NCI-H2227 (cell line): ENCODE measurements around the gene MEGF11.

Source experiments
- DNase-seq: peaks from one replicate; lab custom pipeline; 2025; ENCODE audit not compliant: unreplicated experiment; lab: John Stamatoyannopoulos, UW

The MEGF11 gene

DNA sequence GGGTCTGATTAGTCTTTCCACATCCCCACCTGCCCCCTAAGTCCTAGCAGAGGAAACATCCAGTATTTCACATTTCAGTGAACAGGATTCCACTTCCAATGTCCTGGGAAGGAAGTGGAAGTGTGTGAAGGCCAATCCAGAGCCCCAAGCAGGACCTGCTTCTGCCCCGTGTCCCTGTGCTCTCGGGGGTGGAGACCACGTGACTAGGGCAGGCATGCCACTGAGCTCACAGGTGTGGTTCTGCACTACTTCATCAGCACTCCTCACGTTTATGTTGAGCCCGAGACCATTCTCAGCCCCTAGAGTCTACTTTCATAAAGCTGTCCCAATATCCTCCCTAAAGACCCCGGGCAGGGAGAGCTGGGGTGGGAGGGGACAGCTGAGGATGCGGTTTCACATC, 299.9 kb downstream of the MEGF11 start:
- no peak for DNase-seq

DNA sequence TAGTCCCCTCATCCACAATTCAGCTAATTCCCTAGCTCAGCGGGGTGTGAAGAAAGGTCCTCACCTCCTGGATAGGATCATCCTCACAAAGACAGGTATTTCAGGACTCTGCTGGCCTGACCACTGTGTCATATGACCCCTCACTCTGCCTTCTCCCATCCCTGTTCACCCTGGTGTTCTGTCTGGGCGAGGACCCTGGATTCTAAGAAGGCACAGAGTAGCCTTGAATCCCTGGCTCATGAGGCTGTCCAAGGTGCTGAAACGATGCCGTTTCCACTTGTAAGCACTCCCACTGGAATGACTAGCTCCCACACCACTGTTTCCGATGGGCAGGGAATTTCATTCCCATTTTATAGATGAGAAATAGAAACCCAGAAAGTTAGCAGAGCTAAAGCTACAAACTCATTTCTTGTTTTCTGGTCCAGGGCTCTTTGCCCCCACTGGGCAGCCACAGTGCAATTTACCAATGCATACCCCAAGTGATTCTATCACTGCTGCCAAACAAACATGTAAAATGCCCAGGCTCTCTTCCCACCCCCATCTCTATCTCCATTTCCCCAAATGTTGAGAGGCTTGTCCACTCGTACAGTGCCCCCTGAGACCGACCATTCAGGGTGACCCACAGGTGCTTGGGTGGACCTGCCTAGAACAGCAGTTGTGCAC, 301.0 kb downstream of the MEGF11 start:
- no peak for DNase-seq

DNA sequence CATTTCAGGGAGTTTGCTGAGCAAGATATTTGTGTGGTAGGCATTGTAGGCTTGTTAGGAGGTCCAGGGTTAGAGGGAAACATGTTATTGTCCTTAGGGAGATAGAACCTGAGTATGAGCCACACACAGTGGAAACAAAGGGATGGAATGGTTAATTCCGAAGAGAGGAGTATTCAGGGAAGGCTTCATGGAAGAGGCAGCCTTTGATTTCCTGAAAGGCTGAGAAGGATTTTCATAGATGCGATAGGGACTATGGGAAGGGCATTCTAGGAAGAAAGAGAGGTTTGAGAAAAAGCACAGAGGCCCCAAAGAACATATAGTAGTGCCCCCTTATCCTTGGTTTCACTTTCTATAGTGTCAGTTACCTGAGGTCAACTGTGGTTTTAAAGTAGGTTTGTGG, 302.5 kb downstream of the MEGF11 start:
- no peak for DNase-seq

DNA sequence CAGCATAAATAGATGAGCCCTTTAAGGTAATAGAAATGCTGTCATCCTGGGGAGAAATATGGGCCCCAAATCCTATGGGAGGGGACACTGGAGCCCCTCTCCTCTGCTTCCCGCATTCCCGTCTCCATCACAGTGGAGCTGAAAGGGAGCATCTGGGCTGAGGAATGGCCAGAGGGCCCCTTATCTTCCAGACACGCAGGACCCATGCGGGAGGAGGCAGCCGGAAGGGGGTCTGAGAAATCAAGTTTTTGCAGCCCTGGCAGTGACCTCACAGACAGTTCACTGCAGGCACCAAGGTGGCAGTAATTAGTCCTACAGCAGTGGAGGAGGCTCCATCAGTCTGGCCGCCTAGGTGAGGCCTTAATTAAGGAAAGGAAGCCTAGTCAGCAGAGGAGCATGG, 304.1 kb downstream of the MEGF11 start:
- DNase-seq: no peak

DNA sequence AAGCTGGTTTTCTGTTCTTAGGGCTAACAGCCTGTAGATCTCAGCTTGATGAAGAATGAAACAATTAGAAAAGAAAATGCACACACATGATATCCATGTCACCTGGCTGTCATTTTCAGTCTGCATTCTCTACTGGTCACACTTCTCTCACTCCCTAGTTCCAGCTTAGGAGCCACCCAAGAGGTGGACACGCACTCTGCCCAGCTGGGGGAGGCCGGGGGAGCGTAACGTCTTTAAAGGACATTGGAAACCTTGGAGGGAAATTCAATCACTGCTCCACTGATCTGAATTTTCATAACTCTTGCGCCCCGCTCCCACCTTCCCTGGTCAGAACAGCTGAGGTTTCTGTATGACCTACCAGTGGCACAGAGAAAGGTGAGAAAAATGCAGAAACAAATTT, 304.5 kb downstream of the MEGF11 start:
- no peak for DNase-seq

DNA sequence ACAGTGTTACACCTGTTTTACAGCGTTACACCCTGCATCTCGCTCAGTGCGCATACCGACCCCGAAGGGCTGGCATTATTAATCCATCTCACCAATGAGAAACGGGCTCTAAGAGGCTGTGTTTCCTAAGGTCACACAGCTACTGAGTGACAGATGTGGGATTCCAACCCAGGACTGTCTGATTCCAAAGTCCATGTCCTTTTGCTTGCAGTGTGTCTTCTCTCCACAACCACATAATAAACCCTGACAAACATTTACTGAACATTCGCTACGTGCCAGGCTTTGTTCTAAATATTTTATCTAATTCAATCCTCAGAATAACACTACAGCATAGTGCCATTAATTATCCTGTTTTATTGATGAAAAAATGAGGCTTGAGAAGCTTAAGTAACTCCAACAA, 305.2 kb downstream of the MEGF11 start:
- no peak for DNase-seq

DNA sequence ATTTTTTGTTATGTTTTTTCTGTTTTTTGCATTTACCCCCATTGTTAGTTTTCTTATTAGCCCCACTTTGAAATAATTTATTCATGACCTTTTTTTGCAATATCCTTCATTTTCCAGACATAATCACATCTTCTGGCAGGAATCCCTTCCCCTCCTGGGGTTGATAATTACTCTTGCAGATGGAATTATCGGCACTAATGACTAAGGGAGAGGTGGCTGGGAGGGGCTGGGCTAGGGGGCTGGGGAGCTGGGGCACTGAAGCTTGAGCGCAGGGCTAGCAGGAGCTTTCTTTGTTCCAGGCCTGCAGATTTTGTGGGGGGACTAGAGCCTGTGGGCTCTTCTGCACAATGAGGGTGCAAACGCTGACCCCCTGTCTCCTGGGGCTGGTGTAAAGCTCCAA, 306.5 kb downstream of the MEGF11 start:
- DNase-seq: no peak

DNA sequence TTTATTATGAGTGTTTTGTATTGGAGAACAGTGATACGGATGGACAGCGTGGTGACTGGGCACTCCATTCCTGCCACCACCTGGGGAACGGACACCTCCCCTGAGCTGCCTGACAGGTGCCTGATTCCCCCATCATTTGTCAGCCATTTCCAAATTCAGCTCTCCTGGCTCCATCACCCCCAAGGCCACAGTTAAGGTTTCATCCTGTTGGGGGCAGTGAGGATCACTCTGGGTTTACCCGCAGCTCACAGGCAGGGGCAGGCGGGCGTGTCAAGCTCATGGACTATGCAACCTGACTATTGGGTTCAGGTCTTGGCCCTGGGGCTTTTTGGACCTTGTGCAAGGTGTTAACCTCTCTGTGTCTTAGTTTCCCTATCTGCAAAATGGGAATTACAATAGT, 307.9 kb downstream of the MEGF11 start:
- no peak for DNase-seq

DNA sequence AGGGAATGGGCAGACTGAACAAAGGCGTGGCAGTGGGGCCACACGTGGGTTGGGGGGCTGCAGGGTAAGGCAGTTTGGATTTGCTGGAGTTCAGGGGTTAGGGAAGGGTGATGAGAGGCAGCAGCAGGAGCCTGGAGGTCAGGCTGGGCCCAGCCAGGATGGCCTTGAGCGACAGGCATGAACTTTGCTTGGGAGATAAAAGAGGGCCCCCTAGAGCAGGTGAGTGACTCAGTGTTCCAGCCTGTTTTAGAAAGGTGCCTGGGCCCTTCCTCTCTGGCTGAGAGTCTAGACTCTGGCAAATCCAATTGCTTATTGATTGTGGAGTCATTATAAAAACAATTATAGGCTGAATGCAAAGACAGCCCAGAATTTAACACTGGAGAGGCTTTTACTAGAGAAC, 309.1 kb downstream of the MEGF11 start:
- DNase-seq: no peak

DNA sequence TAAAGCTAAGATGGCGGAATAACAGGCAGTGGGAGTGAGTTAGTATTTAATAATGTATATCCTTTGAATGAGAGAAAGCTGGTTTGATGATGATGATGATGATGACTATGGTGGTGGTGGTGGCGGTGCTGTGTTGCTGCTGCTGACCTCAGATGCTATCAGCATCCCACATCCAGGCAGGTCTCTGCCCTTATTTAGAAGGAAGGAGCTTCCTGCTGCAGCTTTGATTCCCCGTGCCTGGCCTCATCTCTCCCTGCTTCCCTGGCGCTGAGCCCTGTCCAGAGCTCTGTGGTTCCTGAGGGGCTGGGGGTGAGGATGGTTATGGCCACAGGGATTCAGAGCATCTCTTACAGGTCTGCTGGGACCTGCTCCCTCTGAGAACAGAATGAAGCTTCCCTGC, 311.1 kb downstream of the MEGF11 start:
- DNase-seq: no peak

DNA sequence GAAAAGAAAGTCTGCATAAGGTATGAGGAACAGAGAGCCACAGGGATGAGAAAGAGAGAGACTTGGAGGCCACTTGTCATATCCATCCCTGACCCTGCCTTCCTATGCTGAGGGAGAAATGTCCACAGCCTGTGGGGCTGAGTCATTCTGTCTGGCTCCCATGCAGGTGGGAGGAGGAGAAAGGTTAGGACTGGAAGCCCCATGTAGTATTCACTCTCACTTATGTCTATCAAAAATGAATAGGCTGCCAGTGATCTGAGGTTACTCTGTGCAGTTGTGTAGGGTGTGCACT, 313.0 kb downstream of the MEGF11 start:
- DNase-seq: no peak

DNA sequence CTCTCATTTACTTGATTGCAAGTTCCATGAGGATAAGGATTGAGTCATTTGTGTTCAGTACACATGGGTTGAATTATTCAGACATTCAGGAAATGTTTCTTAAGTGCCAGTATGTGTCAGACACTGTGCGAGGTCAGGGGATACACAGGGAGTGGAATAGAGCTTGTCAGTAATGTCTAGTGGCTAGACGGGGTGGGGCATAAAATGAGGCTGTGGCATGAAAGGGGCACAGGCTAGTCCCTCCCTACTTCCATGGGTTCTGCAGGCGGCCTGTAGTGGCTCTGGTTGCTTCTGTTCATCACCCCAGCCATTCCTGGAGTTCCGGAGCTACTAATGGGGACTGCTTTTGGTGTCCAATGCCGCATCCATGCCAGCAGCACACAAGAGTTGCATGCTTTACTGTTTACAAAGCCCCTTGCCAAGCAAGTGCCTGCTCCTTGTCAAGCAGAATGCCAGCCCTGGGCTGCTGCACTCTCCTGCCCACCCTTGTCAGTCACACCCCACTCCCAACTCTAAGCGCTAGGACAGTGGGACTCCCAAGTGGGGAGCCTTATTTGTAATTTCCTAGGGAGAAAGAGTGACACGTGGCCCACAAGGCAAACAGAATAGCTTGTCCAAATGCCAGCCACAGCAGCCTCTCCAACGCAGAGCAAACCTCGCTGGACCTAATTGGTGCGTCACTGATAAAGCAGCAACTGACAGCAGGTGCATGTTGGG, 313.5 kb downstream of the MEGF11 start:
- DNase-seq: no peak

DNA sequence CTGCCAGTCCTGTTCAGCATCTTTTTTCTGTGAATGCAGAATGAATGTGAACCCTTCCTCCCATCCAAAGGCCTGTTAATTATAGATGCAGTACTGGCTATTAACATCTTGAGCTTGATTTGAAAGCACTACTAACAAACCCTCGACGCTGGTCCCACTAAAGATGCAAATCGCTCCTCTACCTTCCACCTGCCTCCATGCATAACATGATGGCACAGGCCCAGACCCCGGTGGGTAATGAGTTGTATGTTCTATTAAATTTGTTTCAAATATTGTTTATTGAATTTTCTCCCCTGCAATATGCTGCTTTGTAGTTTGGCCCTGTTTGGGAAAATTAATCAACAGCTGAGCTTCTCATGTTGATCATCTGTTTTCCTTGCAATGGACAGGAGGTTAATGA, 314.9 kb downstream of the MEGF11 start:
- DNase-seq: no peak

DNA sequence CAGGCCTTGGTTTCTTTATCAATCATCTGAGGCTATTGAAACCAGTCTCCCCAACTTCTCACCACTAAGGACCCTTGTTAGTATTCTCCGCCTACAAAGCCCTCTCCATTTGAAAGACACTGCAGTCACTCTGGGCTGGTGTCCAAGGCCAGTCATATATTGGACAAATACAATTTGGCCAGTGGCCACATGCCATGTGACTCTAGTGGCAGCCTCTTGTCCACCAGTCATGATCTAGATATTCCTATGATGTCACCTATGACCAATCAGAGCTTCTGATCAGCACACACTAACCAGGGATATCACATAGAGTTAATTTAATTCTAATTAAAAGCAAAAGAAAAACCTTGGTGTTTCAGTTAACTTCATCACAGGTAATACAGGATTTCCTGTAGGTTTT, 316.1 kb downstream of the MEGF11 start:
- no peak for DNase-seq

DNA sequence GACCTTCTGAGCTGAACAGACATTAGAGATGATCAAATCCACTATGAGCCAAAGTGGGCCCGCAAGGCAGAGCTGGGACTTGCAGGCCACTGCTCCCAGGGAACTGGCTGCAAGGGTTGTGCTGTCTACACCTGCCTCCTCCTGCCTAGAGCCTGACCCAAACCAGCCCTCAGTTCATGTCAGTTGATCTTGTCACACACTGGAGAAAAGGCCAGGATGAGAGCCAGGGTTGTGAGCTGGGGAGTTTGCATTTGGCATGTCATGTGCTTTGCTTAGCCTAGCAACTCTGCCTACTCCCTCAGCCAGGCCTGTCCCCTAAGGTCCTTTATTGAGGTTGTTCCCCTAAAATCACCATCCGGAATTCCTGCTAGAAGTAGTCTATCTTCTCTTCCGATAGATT, 316.5 kb downstream of the MEGF11 start:
- no peak for DNase-seq

DNA sequence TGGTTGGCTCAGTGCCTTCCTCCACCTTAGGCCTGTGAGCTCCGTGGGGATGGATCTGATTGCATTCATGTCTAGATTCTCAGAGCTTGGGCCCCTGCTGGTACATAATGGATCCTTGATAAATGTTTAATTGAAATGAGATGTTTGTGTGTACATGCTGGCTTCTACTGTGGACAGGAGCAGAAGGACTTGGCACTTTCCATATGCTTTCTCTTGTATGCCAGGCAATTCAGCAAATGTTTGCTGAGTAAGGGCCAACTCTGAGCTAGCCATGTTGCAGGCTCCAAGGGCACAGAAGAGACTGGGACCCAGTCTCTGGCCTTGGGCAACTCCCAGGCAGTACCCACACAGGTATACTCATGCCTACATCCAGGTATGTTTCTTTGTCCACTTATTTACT, 317.3 kb downstream of the MEGF11 start:
- DNase-seq: no peak

DNA sequence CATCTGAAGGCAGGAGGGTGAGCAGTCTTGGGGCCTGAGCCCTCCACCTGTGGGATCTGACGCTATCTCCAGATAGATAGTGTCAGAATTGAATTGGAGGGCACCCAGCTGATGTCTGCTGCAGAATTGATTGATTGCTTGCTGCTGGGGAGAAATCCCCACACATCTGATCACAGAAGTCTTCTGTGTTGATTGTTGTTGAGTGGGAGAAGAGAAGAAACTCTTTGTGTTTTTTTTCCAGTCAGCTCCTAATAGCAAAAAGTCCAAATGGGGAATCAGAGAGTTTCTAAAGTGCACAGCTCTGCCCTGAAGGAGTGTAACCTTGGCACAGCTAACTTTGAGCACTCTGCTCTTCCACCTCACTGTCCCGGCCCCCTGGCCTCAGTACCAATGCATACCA, 318.2 kb downstream of the MEGF11 start:
- DNase-seq: no peak

DNA sequence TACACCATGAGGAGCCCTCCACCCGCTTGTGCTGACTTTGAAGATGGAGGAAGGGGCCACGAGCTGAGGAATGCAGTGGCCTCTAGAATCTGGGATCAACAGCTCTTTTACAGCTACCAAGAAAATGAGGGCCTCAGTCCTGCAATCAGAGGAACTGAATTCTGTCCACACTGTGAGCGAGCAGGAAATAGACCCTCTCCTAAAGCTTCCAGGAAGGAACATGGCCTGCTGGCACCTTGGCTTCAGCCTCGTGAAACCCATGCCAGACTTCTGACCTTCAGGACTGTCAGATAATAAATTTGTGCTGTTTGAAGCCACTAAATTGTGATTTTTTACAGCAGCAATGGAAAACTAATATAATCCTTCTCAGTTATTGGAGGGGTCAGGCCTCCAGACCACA, 322.3 kb downstream of the MEGF11 start:
- no peak for DNase-seq

DNA sequence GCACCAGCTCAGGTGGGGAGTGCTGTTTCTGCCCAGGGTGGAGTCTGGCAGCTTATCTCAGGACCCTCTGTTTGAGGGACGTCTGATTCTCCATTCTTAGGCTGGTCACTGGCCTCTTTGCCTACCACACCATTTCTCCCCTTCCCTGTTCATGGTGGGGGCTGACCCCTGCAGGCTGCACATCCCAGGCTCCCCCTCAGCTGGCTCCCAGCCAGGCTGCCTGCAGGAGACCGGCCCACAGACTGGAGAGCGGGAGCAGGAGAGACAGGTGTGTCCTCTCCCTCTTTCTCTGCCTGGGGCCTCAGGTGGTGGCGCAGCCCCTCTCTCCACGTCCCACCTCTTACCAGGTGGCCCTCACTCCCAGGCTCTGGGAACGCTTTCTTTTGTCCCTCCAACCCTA, 323.4 kb downstream of the MEGF11 start:
- DNase-seq: no peak

DNA sequence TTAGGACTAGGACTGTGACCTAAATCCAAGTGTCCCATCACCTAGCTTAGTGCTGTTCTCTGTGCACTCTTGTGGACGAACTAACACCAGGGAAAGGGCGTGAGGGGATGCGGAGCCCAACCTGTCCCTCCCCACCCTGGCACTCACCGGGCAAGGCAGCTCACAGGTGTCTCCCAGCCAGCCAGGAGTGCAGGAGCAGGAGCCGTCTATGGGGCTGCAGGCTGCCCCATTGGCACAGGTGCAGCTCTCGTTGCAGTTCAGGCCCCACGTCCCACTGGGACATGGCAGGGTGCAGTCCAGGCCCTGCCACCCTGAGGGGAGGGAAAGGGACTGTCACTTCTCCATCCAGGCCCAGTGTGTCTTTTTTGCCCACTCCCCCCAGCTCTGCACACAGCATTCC, 324.0 kb downstream of the MEGF11 start:
- DNase-seq: no peak

DNA sequence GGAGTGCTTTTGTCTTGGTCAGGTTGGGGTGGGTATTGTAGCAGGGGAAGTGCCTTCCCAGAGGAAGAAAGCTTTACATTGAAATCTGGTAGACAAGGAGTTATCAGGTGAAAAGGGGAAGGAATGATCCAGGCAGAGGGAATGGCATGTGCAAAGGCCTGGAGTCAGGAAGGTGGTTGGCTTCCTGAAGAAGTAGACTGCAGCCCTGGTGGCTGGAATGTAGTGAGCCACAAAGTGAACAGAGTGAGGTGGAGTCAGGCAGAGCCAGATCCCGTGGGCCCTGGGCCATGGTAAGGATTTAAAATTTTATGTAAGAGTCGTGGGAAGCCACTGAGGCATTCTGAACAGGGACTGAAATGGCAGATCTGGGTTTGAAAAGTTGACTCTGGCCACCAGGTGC, 326.0 kb downstream of the MEGF11 start:
- no peak for DNase-seq

DNA sequence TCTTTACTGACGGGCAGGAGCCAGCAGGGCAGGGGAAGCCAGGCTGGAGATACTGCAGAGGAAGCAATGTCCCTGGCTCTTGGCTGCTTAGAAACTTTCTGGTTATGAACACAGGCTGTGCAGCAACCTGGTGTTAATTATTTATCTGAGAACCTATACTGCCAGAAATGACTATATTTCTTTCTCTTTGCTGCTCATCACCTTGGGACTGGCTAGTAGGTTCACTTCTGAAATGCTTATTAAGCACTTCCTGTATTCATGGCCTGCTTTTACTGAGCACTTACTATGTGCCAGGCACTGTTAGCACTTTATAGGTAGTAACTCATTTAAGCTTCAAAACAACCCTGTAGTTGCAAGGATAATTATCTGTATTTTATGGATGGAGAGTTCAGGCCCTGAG, 326.7 kb downstream of the MEGF11 start:
- no peak for DNase-seq

DNA sequence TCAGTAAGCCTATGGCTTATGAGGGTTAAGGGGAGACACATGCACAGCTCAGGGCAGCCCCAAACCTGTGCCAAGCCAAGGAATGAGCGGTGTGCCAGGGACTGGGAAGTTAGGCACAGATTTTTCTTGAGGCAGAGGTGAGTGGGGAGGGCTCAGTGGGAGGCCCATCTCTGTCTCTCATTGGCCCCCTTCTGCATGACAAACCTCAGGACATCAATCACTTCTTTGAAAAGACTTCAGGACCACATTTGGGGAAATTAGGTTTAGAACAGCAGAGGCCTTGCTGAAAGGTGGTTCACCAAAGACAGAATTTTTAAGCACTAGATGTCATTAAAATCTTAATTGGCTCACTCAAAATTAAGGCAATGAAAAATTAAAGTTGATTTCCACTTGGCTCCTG, 327.1 kb downstream of the MEGF11 start:
- no peak for DNase-seq
